Measurements from ENCODE around the gene GGCX. TPM values are rescaled to one million over a fixed set of nuclear protein-coding genes. Genes with fewer than 3 reads are reported as not detected.

Gene GGCX
- total and polyA plus RNA-seq, 2 of the 13 experiments (the other 11 are each of a cell fraction or from before 2014, with no cell fraction given): 72.5 to 103 TPM

DNA sequence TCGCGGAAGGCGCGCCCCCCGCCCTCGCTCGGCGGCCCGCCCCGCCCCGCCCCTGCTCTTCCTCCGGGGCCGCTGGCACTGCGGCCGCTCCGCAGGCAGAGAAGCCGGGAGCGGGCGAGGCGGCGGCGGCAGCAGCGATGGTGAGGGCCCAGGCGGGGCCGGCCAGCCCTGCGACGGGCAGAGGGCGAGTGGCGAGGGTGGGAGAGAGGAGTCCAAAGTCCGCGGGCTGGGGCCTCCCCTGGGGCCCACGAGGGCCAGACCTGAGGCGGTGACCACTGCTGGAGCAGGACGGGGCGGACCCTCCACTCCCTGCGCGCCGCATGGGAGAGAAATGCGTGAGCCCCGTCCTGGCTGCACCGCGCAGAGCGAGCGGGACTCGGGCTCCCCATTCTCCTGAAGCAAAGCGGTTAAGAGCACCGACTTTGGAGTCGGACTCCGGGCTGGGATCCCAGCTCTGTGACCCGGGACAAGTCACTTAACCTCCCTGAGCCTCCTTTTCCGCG is 23.1 kb upstream of the GGCX start, which contains the start of gene VAMP5 (continued):
- TF ChIP-seq, protein P1, sequence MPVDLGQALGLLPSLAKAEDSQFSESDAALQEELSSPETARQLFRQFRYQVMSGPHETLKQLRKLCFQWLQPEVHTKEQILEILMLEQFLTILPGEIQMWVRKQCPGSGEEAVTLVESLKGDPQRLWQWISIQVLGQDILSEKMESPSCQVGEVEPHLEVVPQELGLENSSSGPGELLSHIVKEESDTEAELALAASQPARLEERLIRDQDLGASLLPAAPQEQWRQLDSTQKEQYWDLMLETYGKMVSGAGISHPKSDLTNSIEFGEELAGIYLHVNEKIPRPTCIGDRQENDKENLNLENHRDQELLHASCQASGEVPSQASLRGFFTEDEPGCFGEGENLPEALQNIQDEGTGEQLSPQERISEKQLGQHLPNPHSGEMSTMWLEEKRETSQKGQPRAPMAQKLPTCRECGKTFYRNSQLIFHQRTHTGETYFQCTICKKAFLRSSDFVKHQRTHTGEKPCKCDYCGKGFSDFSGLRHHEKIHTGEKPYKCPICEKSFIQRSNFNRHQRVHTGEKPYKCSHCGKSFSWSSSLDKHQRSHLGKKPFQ (CRISPR knock-in tag; IDR thresholded peaks at IDR 0.05; ENCODE audit: insufficient replicate concordance): no peak
- TF ChIP-seq KDM2A (CRISPR knock-in tag; IDR thresholded peaks at IDR 0.05; ENCODE audit: borderline replicate concordance, low read depth) (0 out of 2 replicates have a peak, but pooled peaks have one; percentile 8), MBNL3 (CRISPR knock-in tag; conservative IDR thresholded peaks at IDR 0.05) (0 out of 2 replicates have a peak, but pooled peaks have one; percentile 89), ZSCAN30 (CRISPR knock-in tag; IDR thresholded peaks at IDR 0.05) (no peak), NR3C1 (CRISPR knock-in tag; IDR thresholded peaks at IDR 0.05) (no peak), ZNF549 (CRISPR knock-in tag; IDR thresholded peaks at IDR 0.05) (0 out of 2 replicates have a peak, but pooled peaks have one; percentile 76), NFKBIZ (CRISPR knock-in tag; IDR thresholded peaks at IDR 0.05) (peak; percentile 76; the same call in 1 of the 2 replicates), MED1 (CRISPR knock-in tag; IDR thresholded peaks at IDR 0.05) (peak; percentile 91), NFE2L1 (CRISPR knock-in tag; IDR thresholded peaks at IDR 0.05; ENCODE audit: borderline replicate concordance) (no peak), ZNF224 (CRISPR knock-in tag; IDR thresholded peaks at IDR 0.05) (peak; percentile 75; the same call in 1 of the 2 replicates), IRX3 (CRISPR knock-in tag; IDR thresholded peaks at IDR 0.05; ENCODE audit: borderline replicate concordance, low read depth) (peak; percentile 30), TOPORS (CRISPR knock-in tag; IDR thresholded peaks at IDR 0.05) (peak; percentile 80), GFI1 (CRISPR knock-in tag; IDR thresholded peaks at IDR 0.05; ENCODE audit: borderline replicate concordance) (no peak), BCL6 (CRISPR knock-in tag; IDR thresholded peaks at IDR 0.05) (peak; percentile 68), SIN3A (IDR thresholded peaks at IDR 0.05; ENCODE audit: borderline replicate concordance, low read depth, low read length) (0 out of 2 replicates have a peak, but pooled peaks have one; percentile 71), POLR2AphosphoS2 (IDR thresholded peaks at IDR 0.05; ENCODE audit: low read depth, low read length) (no peak), ZFX (CRISPR knock-in tag; IDR thresholded peaks at IDR 0.05; ENCODE audit: low read depth) (peak; percentile 93), ZNF569 (CRISPR knock-in tag; IDR thresholded peaks at IDR 0.05; ENCODE audit: borderline replicate concordance) (no peak), ZNF567 (CRISPR knock-in tag; IDR thresholded peaks at IDR 0.05; ENCODE audit: borderline replicate concordance) (no peak), ZFP36L1 (CRISPR knock-in tag; IDR thresholded peaks at IDR 0.05) (peak; percentile 87), ZNF629 (CRISPR knock-in tag; conservative IDR thresholded peaks at IDR 0.05) (peak; percentile 92; the same call in 1 of the 2 replicates), ZNF34 (CRISPR knock-in tag; IDR thresholded peaks at IDR 0.05; ENCODE audit: borderline replicate concordance) (no peak; the same call in 1 of the 2 replicates), SYNCRIP (IDR thresholded peaks at IDR 0.05; ENCODE audit: insufficient read depth, low read depth, low read length) (no peak), TEAD2 (CRISPR knock-in tag; IDR thresholded peaks at IDR 0.05) (peak; percentile 15; the same call in 1 of the 2 replicates), HOXD1 (CRISPR knock-in tag; IDR thresholded peaks at IDR 0.05) (peak; percentile 86), KLF16 (CRISPR knock-in tag; IDR thresholded peaks at IDR 0.05) (peak in 1 of 2 experiments; percentile 63; a peak in 2 of 4 replicates)
- TF ChIP-seq, protein P2, sequence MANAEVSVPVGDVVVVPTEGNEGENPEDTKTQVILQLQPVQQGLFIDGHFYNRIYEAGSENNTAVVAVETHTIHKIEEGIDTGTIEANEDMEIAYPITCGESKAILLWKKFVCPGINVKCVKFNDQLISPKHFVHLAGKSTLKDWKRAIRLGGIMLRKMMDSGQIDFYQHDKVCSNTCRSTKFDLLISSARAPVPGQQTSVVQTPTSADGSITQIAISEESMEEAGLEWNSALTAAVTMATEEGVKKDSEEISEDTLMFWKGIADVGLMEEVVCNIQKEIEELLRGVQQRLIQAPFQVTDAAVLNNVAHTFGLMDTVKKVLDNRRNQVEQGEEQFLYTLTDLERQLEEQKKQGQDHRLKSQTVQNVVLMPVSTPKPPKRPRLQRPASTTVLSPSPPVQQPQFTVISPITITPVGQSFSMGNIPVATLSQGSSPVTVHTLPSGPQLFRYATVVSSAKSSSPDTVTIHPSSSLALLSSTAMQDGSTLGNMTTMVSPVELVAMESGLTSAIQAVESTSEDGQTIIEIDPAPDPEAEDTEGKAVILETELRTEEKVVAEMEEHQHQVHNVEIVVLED (CRISPR knock-in tag; IDR thresholded peaks at IDR 0.05; ENCODE audit: borderline replicate concordance): peak; percentile 58
- TF ChIP-seq, protein P3, sequence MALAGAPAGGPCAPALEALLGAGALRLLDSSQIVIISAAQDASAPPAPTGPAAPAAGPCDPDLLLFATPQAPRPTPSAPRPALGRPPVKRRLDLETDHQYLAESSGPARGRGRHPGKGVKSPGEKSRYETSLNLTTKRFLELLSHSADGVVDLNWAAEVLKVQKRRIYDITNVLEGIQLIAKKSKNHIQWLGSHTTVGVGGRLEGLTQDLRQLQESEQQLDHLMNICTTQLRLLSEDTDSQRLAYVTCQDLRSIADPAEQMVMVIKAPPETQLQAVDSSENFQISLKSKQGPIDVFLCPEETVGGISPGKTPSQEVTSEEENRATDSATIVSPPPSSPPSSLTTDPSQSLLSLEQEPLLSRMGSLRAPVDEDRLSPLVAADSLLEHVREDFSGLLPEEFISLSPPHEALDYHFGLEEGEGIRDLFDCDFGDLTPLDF (CRISPR knock-in tag; IDR thresholded peaks at IDR 0.05): peak; percentile 52; the same call in 1 of the 2 replicates

All from HepG2 (cell line).